Tongue (tissue), 2 donors: ENCODE measurements around the gene POLDIP3. TPM values are rescaled to one million over a fixed set of nuclear protein-coding genes. Genes with fewer than 3 reads are reported as not detected.
A peak's percentile ranks its signal among the peaks of the same experiment; 100 is the strongest.
"Not testable (repeated sequence)": the region's sequence is repeated elsewhere in the genome, so short reads cannot be mapped to it uniquely, and the experiment has no call there.

Experiments used
- DNase-seq: peaks from one replicate; pipeline ENCODE4 v3.0.0-alpha.2; 2015
- total RNA-seq: library from RNA; depleted of rRNA; stranded (reverse); fragments of >200 nt; gene quantifications from one replicate; pipeline ENCODE4 v1.2.3, GENCODE V29; 2014

POLDIP3 gene
- total RNA-seq, 1 donor from 2014 or later = 34.6 TPM

- DNase-seq = no peak
Observed at GRCh38 chr22:42585096-42585495, 29.6 kb downstream of the POLDIP3 start.

- no peak for DNase-seq
Observed at GRCh38 chr22:42584364-42584940, 30.2 kb downstream of the POLDIP3 start.

GRCh38 chr22:42582987-42583386 lies 31.7 kb downstream of the POLDIP3 start:
- no peak for DNase-seq

GRCh38 chr22:42581762-42582716 lies 32.6 kb downstream of the POLDIP3 start:
- DNase-seq = peak; percentile 90

GRCh38 chr22:42581194-42581761 lies 33.4 kb downstream of the POLDIP3 start:
- DNase-seq = not testable (repeated sequence)

- not testable (repeated sequence) for DNase-seq
Observed at GRCh38 chr22:42580040-42580439, 34.6 kb downstream of the POLDIP3 start.

- DNase-seq = no peak
Observed at GRCh38 chr22:42577623-42578240, 37.0 kb downstream of the POLDIP3 start.

GRCh38 chr22:42577141-42577540 lies 37.5 kb downstream of the POLDIP3 start:
- not testable (repeated sequence) for DNase-seq

GRCh38 chr22:42575996-42576574 lies 38.6 kb downstream of the POLDIP3 start:
- not testable (repeated sequence) for DNase-seq

GRCh38 chr22:42574468-42574867 lies 40.2 kb downstream of the POLDIP3 start:
- not testable (repeated sequence) for DNase-seq

GRCh38 chr22:42574046-42574445 lies 40.6 kb downstream of the POLDIP3 start:
- DNase-seq = not testable (repeated sequence)

GRCh38 chr22:42571068-42571467 lies 43.6 kb downstream of the POLDIP3 start:
- not testable (repeated sequence) for DNase-seq

- not testable (repeated sequence) for DNase-seq
Observed at GRCh38 chr22:42570580-42570979, 44.1 kb downstream of the POLDIP3 start.

- DNase-seq = not testable (repeated sequence)
Observed at GRCh38 chr22:42567950-42568349, 46.7 kb downstream of the POLDIP3 start.

- DNase-seq = no peak
Observed at GRCh38 chr22:42565956-42566355, 48.7 kb downstream of the POLDIP3 start.

- no peak for DNase-seq
Observed at GRCh38 chr22:42564699-42565098, 50.0 kb downstream of the POLDIP3 start.

- DNase-seq = not testable (repeated sequence)
Observed at GRCh38 chr22:42563943-42564342, 50.7 kb downstream of the POLDIP3 start.

- no peak for DNase-seq
Observed at GRCh38 chr22:42562684-42563083, 52.0 kb downstream of the POLDIP3 start.

- no peak for DNase-seq
Observed at GRCh38 chr22:42562279-42562678, 52.4 kb downstream of the POLDIP3 start.

GRCh38 chr22:42561856-42562255 lies 52.8 kb downstream of the POLDIP3 start:
- no peak for DNase-seq

- DNase-seq = no peak
Observed at GRCh38 chr22:42560781-42561180, 53.9 kb downstream of the POLDIP3 start.

- DNase-seq = no peak
Observed at GRCh38 chr22:42560381-42560780, 54.3 kb downstream of the POLDIP3 start.
